Right atrium auricular region (tissue), 2 donors: ENCODE results near the gene SCN8A. TPM values are rescaled to one million over a fixed set of nuclear protein-coding genes. Genes with fewer than 3 reads are reported as not detected.

ENCODE experiments used
- DNase-seq: peaks from one replicate; pipeline ENCODE4 v3.0.0-alpha.2; 2019; ENCODE audit warnings: low spot score
- H3K27ac ChIP-seq, 2 donors: fragments of 200-600 bp; sonication (generic); 1 replicate in 1 of 2; 2 replicates in 1 of 2; pipeline ENCODE4 v1.5.1; 2016 to 2019
- H3K27me3 ChIP-seq, 2 donors: fragments of 200-600 bp; sonication (generic); one replicate each; pipeline versions ENCODE4 v1.5.1 to v1.6.0; 2017 to 2019
- H3K36me3 ChIP-seq: fragments of 200-600 bp; sonication (generic); one replicate; pipeline ENCODE4 v1.5.1; 2016
- H3K4me1 ChIP-seq, 2 donors: fragments of 200-600 bp; sonication (generic); one replicate each; pipeline versions ENCODE4 v1.5.1 to v1.6.0; 2017 to 2019
- H3K4me3 ChIP-seq, 2 donors: fragments of 200-600 bp; sonication (generic); 1 replicate in 1 of 2; 2 replicates in 1 of 2; pipeline ENCODE4 v1.5.1; 2017 to 2019; ENCODE audit warnings: mild to moderate bottlenecking in 1 of 2, moderate library complexity in 1 of 2
- H3K9me3 ChIP-seq, 2 donors: fragments of 200-600 bp; sonication (generic); one replicate each; pipeline ENCODE4 v1.5.1; 2019
- total RNA-seq, 2 donors: library from RNA; depleted of rRNA; stranded (reverse); fragments of >200 nt; gene quantifications; one replicate each; pipeline ENCODE4 v1.1.0, GENCODE V29; 2016
- TF ChIP-seq, protein P1 (sequence below), 2 donors: fragments of 200-600 bp; sonication (generic); IDR thresholded peaks; one replicate each; pipeline ENCODE4 v1.5.1; 2019; ENCODE audit warnings: antibody characterized with exemption in 2 of 2

The SCN8A gene
- total RNA-seq, 2 donors from 2014 or later = 0.19 to 0.24 TPM

DNA sequence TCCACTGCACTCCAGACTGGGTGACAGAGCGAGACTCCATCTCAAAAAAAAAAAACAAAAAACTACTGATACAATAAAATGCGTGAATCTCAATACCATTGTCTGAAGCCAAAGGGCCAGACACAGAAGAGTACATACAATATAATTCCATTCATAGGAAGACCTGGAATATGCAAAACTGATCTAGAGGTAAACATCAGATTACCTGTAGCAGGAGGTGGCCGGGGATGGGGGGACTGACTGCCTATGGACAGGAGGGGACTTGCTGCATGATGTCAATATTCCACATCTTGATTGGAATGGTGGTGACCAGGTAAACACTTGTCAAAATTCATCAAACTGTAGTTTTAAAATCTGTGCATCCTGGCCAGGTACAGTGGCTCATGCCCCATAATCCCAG, 270.0 kb downstream of the SCN8A start:
- Histone ChIP-seq H3K9me3 (no peaks in the 10 kb centered on the region), H3K36me3 (no peaks in the 10 kb centered on the region), H3K4me1 (peaks cover 0 to 19% of the 10 kb centered on the region in 2 donors), H3K4me3 (no peak overlapping the region), H3K27ac (no peak overlapping the region), H3K27me3 (peaks cover 0 to 2% of the 10 kb centered on the region in 2 donors)
- DNase-seq = no peak
- TF ChIP-seq, protein P1, sequence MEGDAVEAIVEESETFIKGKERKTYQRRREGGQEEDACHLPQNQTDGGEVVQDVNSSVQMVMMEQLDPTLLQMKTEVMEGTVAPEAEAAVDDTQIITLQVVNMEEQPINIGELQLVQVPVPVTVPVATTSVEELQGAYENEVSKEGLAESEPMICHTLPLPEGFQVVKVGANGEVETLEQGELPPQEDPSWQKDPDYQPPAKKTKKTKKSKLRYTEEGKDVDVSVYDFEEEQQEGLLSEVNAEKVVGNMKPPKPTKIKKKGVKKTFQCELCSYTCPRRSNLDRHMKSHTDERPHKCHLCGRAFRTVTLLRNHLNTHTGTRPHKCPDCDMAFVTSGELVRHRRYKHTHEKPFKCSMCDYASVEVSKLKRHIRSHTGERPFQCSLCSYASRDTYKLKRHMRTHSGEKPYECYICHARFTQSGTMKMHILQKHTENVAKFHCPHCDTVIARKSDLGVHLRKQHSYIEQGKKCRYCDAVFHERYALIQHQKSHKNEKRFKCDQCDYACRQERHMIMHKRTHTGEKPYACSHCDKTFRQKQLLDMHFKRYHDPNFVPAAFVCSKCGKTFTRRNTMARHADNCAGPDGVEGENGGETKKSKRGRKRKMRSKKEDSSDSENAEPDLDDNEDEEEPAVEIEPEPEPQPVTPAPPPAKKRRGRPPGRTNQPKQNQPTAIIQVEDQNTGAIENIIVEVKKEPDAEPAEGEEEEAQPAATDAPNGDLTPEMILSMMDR (IDR thresholded peaks at IDR 0.05) = no peak

Other genes with a start within 250 kb of the SCN8A start
- not detected for gene CELA1, start 244.6 kb upstream of the SCN8A start, total RNA-seq
- 1 to 10 TPM; 1.3 to 2.8 TPM for gene GALNT6, start 199.8 kb upstream of the SCN8A start, total RNA-seq
- gene SLC4A8, start 166.4 kb upstream of the SCN8A start, total RNA-seq = 1 to 10 TPM in 1 of 2 donors, under 1 TPM in 1; 0.28 to 1.1 TPM